GM12865 (cell line): Measurements from ENCODE around the gene URGCP.

Experiments
- DNase-seq: peaks from one replicate; pipeline ENCODE4 v3.0.0; 2010; ENCODE audit warnings: low read depth
- H3K4me3 ChIP-seq: 2 replicates; pipeline ENCODE4 v1.5.1; 2011; ENCODE audit warnings: mild to moderate bottlenecking, low read depth, low read length, control low read depth
- CTCF ChIP-seq: IDR thresholded peaks from 2 replicates; pipeline ENCODE4 v1.5.1; 2011; ENCODE audit warnings: low read length, control low read depth, low read depth, inconsistent platforms; ENCODE audit not compliant: insufficient read depth; ENCODE audit errors: missing control alignments

URGCP gene

GRCh38 chr7:43931346-43931745, 24.9 kb upstream of the URGCP start:
- no peak for TF ChIP-seq CTCF
- H3K4me3 ChIP-seq: no peak overlapping the region
- DNase-seq: no peak

- H3K4me3 ChIP-seq: no peak overlapping the region
- DNase-seq: no peak
- TF ChIP-seq CTCF: no peak
Measured at GRCh38 chr7:43929529-43930457, 23.4 kb upstream of the URGCP start.

GRCh38 chr7:43927810-43928209, 21.4 kb upstream of the URGCP start:
- TF ChIP-seq CTCF: no peak
- no peak for DNase-seq
- H3K4me3 ChIP-seq: no peak overlapping the region

GRCh38 chr7:43926798-43927123, 20.4 kb upstream of the URGCP start:
- no peak for TF ChIP-seq CTCF
- DNase-seq: no peak
- peak overlapping the region; percentile 89 for H3K4me3 ChIP-seq

GRCh38 chr7:43925984-43926797, 19.8 kb upstream of the URGCP start, which contains the start of gene UBE2D4:
Gene UBE2D4, plus strand, starts transcription at chr7:43926436. Its CDS starts 97 bp downstream, at chr7:43926533.
- DNase-seq: peak; percentile 91
- no peak for TF ChIP-seq CTCF
- H3K4me3 ChIP-seq: peak within 1 kb of the TSS; percentile 89

- H3K4me3 ChIP-seq: no peak overlapping the region
- no peak for TF ChIP-seq CTCF
- no peak for DNase-seq
Measured at GRCh38 chr7:43922726-43923125, 16.3 kb upstream of the URGCP start.
